CD4-positive, alpha-beta T cell treated with Interleukin-6 at 100 ng/mL for 8 hours (primary cell): ENCODE results near the gene GJB3.
"Not testable (repeated sequence)": the region's sequence is repeated elsewhere in the genome, so short reads cannot be mapped to it uniquely, and the experiment has no call there.

Source experiments
- DNase-seq: peaks from one replicate; pipeline ENCODE4 v3.0.0-alpha.2; 2020; ENCODE audit warnings: mixed read lengths, low spot score

Gene GJB3

GRCh38 chr1:34786521-34787325 is 5.7 kb downstream of the GJB3 start:
- DNase-seq = peak; percentile 45

- DNase-seq = no peak
Measured at GRCh38 chr1:34787461-34788420, 6.7 kb downstream of the GJB3 start.

- no peak for DNase-seq
Measured at GRCh38 chr1:34790985-34791384, 10.0 kb downstream of the GJB3 start.

- DNase-seq = no peak
Measured at GRCh38 chr1:34792424-34792823, 11.4 kb downstream of the GJB3 start.

GRCh38 chr1:34792868-34793727 is 12.1 kb downstream of the GJB3 start, which contains the start of gene GJA4:
GJA4 (plus strand) TSS chr1:34792999; CDS start chr1:34794214, 1,215 bp downstream.
- no peak for DNase-seq

GRCh38 chr1:34794001-34794789 is 13.2 kb downstream of the GJB3 start:
- DNase-seq = no peak

GRCh38 chr1:34794790-34795180 is 13.8 kb downstream of the GJB3 start:
- DNase-seq = no peak

- DNase-seq = no peak
Measured at GRCh38 chr1:34795916-34796315, 14.9 kb downstream of the GJB3 start.

- DNase-seq = no peak
Measured at GRCh38 chr1:34796990-34797389, 16.0 kb downstream of the GJB3 start.

- no peak for DNase-seq
Measured at GRCh38 chr1:34800214-34800613, 19.2 kb downstream of the GJB3 start.

- DNase-seq = no peak
Measured at GRCh38 chr1:34803770-34804169, 22.8 kb downstream of the GJB3 start.

GRCh38 chr1:34806396-34806795 is 25.4 kb downstream of the GJB3 start:
- DNase-seq = no peak

- no peak for DNase-seq
Measured at GRCh38 chr1:34808051-34808810, 27.2 kb downstream of the GJB3 start.

GRCh38 chr1:34810781-34811180 is 29.8 kb downstream of the GJB3 start:
- not testable (repeated sequence) for DNase-seq

- no peak for DNase-seq
Measured at GRCh38 chr1:34816332-34816731, 35.3 kb downstream of the GJB3 start.

GRCh38 chr1:34816778-34817177 is 35.8 kb downstream of the GJB3 start:
- no peak for DNase-seq

- not testable (repeated sequence) for DNase-seq
Measured at GRCh38 chr1:34818862-34819261, 37.8 kb downstream of the GJB3 start.

GRCh38 chr1:34822202-34822601 is 41.2 kb downstream of the GJB3 start:
- DNase-seq = no peak

GRCh38 chr1:34824817-34825454 is 43.9 kb downstream of the GJB3 start:
- DNase-seq = no peak
